CD4-positive, alpha-beta T cell treated with Interleukin-2 at 100 ng/mL for 4 hours (primary cell): ENCODE measurements around the gene TAC4.

Experiments used
- DNase-seq: peaks from one replicate; pipeline ENCODE4 v3.0.0-alpha.2; 2020; ENCODE audit warnings: low spot score

TAC4 gene, protein sequence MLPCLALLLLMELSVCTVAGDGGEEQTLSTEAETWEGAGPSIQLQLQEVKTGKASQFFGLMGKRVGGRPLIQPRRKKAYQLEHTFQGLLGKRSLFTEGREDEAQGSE

DNA sequence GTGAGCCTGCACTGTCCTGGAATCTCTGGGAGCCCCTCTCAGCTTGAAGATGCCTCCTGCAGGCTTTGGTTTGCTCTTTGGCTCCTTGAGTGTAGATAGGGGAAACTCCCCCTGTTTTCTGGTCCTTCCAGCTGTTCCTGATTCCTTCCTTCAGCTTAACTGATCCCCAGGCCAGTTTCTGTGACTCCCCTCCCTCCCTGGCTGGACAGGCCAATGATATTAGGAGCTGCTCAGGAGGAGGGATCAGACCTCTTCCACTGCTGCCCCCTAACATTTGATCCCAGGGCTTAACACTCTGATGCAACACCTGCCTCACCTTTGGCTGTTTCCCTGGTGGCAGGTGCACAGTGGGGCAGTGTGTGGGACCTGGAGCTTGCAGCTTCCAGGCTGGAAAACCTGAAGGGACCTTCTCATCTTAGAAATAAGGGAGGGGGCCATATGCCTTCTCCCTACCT lies at the start of gene TAC4:
Gene TAC4, minus strand, starts transcription at position 51 of the 455 bp plus-strand sequence. CDS start 52 bp downstream, outside the sequence.
- no peak for DNase-seq

DNA sequence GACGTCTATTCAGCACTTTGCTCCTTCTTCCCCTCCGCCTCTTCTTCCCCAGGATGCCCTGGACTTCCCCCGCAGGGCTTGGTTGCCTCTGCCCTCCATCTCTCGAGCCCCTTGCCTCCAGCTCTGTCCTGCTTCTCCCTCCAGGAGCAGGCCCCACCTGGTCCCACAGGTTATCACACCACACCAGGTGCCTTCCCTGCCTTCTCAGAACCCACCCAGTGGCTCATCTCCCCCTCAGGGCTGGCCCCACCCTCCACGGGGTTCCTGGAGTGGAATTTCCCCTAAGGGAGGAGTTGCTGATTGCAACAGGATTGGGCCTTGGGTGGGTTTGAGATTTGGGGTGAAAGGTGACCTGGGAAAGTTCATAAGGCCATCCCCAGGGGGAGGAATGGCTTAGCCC lies 49.0 kb upstream of the TAC4 start:
- DNase-seq: no peak

DNA sequence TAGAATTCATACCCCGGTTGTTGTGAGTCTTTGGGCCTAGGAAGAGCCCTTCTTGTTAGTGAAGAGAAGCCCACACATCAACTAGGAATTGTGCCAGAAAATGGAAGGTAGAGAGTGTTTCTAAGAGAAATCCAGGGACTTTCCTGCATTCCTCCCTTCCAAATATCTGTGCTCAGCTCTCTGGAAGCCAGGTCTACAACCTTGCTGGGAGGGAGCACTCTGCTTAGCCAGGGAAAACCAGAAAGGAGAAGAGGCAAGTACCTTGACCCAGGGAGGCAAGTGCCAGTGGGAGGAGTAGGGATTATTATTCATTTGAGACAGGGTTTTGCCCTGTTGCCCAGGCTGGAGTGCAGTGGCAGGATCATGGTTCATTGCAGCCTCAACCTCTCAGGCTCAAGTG lies 48.4 kb upstream of the TAC4 start:
- DNase-seq: no peak

GRCh38 chr17:49895812-49896211 lies 47.9 kb upstream of the TAC4 start:
- no peak for DNase-seq

- no peak for DNase-seq
Measured at GRCh38 chr17:49894761-49895160, 46.9 kb upstream of the TAC4 start.

DNA sequence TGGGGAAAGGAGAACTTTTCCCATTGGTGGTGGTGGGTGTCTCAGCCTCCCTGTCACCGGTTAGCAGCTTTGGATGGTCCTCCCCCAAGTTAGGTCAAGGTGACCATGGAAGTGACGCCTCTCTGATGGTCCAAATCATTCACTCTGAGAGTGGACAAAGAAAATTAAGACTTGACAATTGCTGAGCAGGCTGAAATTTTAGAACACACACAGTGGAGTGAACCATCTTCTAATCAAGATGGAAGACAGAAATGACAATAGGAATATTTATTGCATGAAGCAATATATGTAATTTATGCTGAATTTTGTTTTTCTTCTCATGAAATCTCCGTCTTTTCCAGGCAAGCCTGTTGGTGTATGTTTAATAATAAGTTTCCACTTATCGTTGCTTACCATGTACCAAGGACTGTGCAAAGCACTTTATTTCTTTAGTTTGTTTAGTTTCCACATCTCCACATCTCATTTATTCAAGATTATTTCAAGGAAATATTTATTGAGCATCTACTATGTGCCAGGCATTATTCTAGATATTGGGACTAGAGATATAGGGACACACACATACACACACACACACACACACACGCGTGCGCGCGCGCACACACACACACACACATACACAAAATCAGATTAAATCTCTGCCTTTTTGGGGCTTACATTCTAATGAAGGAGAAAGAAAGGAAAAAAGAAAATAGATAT lies 44.0 kb upstream of the TAC4 start:
- DNase-seq: no peak

DNA sequence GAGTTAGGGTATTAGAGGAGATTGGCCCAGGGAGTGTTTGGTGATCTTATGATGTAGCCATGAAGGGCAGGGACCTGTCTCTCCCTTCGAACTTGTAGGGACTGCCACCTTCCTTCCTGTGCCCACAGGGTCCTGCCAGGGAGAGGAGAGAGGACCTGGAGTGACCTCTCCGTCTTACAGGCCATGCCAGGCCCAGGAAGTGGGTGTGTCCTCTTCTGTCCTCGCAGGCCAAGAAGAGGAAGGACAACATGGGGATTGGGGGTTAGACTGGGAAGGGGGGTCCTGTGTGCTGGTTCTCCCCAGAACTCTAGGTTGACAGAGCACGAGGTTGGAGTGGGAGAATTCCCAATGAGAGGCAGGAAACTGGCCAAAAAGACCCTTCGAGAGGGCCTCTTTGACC lies 43.4 kb upstream of the TAC4 start:
- no peak for DNase-seq

- no peak for DNase-seq
Measured at GRCh38 chr17:49890852-49891251, 43.0 kb upstream of the TAC4 start.

DNA sequence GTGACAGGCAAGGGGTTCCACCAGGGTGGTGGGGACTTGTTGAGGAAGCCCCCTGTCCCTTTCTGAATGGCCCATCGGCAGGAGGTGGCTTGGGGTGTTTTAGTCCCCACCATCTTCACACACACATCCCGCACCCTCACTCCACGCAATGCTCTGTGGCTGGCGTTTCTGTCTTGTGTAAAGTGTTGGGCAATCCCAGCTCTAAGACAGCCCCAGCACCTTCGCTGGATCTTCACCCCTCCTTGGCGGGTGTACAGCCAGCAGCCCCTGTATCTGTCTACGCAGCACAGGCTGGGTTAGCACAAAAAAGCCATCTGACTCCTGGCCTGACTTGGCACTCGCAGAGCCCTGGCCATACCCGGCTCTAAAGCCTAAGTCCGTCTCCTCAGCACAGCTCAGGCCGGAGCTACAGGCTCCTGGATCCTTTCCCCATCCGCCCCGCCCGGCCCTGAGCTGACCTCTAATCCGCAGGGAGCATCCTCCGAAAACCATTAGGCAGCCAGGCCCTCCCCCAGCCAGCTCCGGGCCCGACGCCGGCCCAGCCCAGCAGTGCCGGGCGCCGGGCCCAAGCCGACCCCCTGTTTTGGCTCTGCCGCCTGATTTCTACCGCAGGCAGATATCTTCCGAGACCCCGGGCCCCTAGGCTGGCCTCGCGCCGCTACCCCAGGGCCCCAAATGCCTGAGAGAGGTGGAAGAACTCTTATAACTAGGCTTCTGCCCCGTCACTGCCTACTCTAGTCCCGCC lies 42.4 kb upstream of the TAC4 start:
- no peak for DNase-seq

DNA sequence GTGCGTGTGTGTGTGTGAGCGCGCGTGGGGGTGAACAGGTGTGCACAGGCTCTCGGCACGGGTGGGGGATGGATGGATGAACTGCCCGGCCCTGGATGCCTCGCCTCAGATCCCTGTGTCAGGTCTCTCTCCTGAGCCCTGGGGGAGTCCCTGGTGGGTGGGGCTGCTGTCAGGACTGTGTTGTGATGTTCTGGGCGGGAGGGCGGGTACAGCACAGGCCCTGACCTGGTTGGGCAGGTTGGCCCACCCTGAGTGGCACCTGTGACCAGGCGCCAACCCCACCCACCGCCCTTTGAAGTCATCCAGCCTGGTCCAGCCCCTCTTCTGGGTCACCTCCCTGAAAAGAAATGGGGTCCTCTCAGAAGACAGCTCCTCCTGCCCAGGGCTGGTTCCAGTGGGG lies 41.6 kb upstream of the TAC4 start:
- no peak for DNase-seq

- no peak for DNase-seq
Measured at GRCh38 chr17:49887744-49888360, 40.0 kb upstream of the TAC4 start.

DNA sequence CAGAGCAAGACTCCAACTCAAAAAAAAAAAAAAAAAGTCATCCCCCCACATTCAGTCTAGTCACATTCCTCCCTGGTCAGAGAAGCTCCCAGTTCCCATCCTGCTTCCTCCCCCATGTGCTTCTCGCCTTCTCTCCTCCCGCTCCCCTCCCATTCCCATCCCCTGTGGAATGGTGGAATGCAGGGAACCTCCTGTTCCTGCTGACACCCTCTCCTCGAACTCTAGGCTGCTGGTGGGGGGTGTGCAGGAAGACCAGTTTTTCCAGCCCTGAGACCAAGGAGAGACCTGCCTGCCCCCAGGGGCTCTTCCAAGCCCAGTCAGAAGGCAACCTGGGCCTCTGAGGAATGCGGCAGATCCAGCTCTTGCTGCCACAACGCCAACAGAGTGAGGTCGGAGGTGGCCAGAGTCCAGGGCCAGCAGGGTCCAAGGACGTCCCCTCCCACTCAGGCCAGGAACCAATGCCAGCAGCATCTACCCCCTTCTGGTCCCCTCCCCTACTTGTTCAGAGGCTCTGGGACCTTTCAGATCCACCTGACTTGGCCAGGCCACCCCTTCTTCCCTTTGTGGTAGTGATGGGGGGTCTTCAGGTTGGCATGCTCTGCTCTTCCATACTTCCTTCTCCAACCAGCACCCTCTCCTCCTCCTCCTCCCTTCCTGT lies 39.3 kb upstream of the TAC4 start:
- DNase-seq: no peak

GRCh38 chr17:49886036-49886435 lies 38.2 kb upstream of the TAC4 start:
- no peak for DNase-seq

DNA sequence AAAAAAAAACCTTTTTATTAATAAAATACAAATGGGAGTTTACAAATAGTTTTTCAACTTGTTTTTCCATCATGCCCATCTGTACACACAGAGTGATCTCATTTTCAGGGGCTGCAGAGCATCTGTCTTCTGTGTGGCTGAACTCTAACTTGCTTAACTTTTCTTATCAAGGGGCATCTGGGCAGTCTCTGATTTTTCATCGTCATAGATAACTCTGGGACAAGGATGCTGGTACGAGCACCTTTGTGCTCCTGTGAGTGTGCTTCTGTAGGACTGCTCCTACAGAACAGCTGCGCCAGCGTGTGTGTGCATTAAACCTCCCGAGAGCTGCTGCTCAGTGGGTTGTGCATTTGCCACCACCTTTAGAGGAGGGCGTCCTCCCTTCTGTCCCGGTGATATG lies 34.6 kb upstream of the TAC4 start:
- no peak for DNase-seq

- no peak for DNase-seq
Measured at GRCh38 chr17:49881054-49881402, 33.2 kb upstream of the TAC4 start.

GRCh38 chr17:49880291-49881053 lies 32.6 kb upstream of the TAC4 start:
- peak; percentile 68 for DNase-seq

- no peak for DNase-seq
Measured at GRCh38 chr17:49878931-49879904, 31.3 kb upstream of the TAC4 start.

GRCh38 chr17:49875685-49876084 lies 27.8 kb upstream of the TAC4 start:
- no peak for DNase-seq

- DNase-seq: no peak
Measured at GRCh38 chr17:49874911-49875310, 27.0 kb upstream of the TAC4 start.

GRCh38 chr17:49873926-49874325 lies 26.1 kb upstream of the TAC4 start:
- DNase-seq: no peak

GRCh38 chr17:49873466-49873865 lies 25.6 kb upstream of the TAC4 start:
- DNase-seq: no peak
